Measurements from ENCODE around the gene EXD3. TPM values are rescaled to one million over a fixed set of nuclear protein-coding genes. Genes with fewer than 3 reads are reported as not detected.

EXD3 gene
- total RNA-seq, 4 donors from 2014 or later, result 8.3 to 22.3 (median 14.2) TPM

GRCh38 chr9:137296670-137297664 lies 126.0 kb downstream of the EXD3 start:
- intact Hi-C loops (cut with DNase I), result loop anchor here (5.0 to 10.0 kb wide), 2 partner anchors 110 to 228 kb away; no protein-coding TSS in a partner anchor
- peaks cover 36 to 71% (median 52%) of the 10 kb centered on the region in 4 donors for H3K4me1 ChIP-seq
- peaks cover 4 to 95% (median 56%) of the 10 kb centered on the region in 4 donors for H3K27me3 ChIP-seq
- peaks cover 0 to 8% (median 2%) of the 10 kb centered on the region in 4 donors for H3K9me3 ChIP-seq
- WGBS, result 35% methylated on average over 17 of the region's 24 CpGs
- H3K27ac ChIP-seq (replicated peaks in 1 of 4), result peak overlapping the region; percentile 64 to 78 (median 68)
- TF ChIP-seq POLR2A (IDR thresholded peaks at IDR 0.05; ENCODE audit: low read depth) (no peak), POLR2AphosphoS5 (IDR thresholded peaks at IDR 0.05) (peak; percentile 44 to 56)
- peak overlapping the region; percentile 45 to 66 (median 50) for H3K4me3 ChIP-seq
- no peaks in the 10 kb centered on the region for H3K36me3 ChIP-seq
- DNase-seq (ENCODE audit: extremely low spot score), result no peak

GRCh38 chr9:137295849-137296669 lies 126.9 kb downstream of the EXD3 start:
- WGBS, result 18% methylated on average over 33 of the region's 78 CpGs
- Histone ChIP-seq H3K27me3 (peaks cover 4 to 94% (median 56%) of the 10 kb centered on the region in 4 donors), H3K36me3 (no peaks in the 10 kb centered on the region), H3K4me1 (peaks cover 32 to 64% (median 46%) of the 10 kb centered on the region in 4 donors), H3K4me3 (peak overlapping the region; percentile 45 to 66 (median 50)), H3K9me3 (peaks cover 0 to 8% (median 2%) of the 10 kb centered on the region in 4 donors), H3K27ac (replicated peaks in 1 of 4) (peak overlapping the region; percentile 44 to 78 (median 68))
- intact Hi-C loops (cut with DNase I), result loop anchor here (5.0 to 10.0 kb wide), 2 partner anchors 111 to 229 kb away; no protein-coding TSS in a partner anchor
- no peak for DNase-seq (ENCODE audit: extremely low spot score)
- TF ChIP-seq CTCF (IDR thresholded peaks at IDR 0.05) (no peak), EP300 (IDR thresholded peaks at IDR 0.05) (no peak), POLR2AphosphoS5 (IDR thresholded peaks at IDR 0.05) (no peak)

GRCh38 chr9:137295238-137295811 lies 127.6 kb downstream of the EXD3 start:
- Histone ChIP-seq H3K4me1 (peaks cover 27 to 56% (median 39%) of the 10 kb centered on the region in 4 donors), H3K4me3 (peak overlapping the region; percentile 45 to 66 (median 50)), H3K27ac (replicated peaks in 1 of 4) (peak overlapping the region in 2 of 4 donors; percentile 71 to 78), H3K27me3 (peaks cover 4 to 92% (median 55%) of the 10 kb centered on the region in 4 donors), H3K36me3 (no peaks in the 10 kb centered on the region), H3K9me3 (peaks cover 0 to 8% (median 2%) of the 10 kb centered on the region in 4 donors)
- peak; percentile 46 to 81 (median 80) for TF ChIP-seq CTCF (IDR thresholded peaks at IDR 0.05)
- TF ChIP-seq EP300 (IDR thresholded peaks at IDR 0.05), result no peak
- intact Hi-C loops (cut with DNase I), result loop anchor here (5.0 to 10.0 kb wide), 2 partner anchors 112 to 229 kb away; no protein-coding TSS in a partner anchor
- no peak for DNase-seq (ENCODE audit: extremely low spot score)
- WGBS, result no CpG with 5 or more reads among the region's 76 CpGs

GRCh38 chr9:137294681-137295237 lies 128.2 kb downstream of the EXD3 start:
- H3K9me3 ChIP-seq, result peaks cover 0 to 8% (median 2%) of the 10 kb centered on the region in 4 donors
- no peak overlapping the region for H3K27ac ChIP-seq (replicated peaks in 1 of 4)
- H3K36me3 ChIP-seq, result no peaks in the 10 kb centered on the region
- DNase-seq (ENCODE audit: extremely low spot score), result no peak
- peak overlapping the region; percentile 45 to 66 (median 50) for H3K4me3 ChIP-seq
- WGBS, result 30% methylated on average over 7 of the region's 35 CpGs
- H3K4me1 ChIP-seq, result peaks cover 22 to 51% (median 33%) of the 10 kb centered on the region in 4 donors
- peaks cover 4 to 92% (median 49%) of the 10 kb centered on the region in 4 donors for H3K27me3 ChIP-seq
- TF ChIP-seq EP300 (IDR thresholded peaks at IDR 0.05), result no peak
- peak in 2 of 3 experiments; percentile 10 to 16 for TF ChIP-seq CTCF (IDR thresholded peaks at IDR 0.05)
- intact Hi-C loops (cut with DNase I), result loop anchor here (5.0 to 10.0 kb wide), 2 partner anchors 113 to 230 kb away; no protein-coding TSS in a partner anchor

Data from esophagus muscularis mucosa (tissue), 4 donors.